Head of caudate nucleus (tissue), 42 donors: ENCODE data around the gene COX7C.
"Not testable (repeated sequence)": the region's sequence is repeated elsewhere in the genome, so short reads cannot be mapped to it uniquely, and the experiment has no call there.

Experiments
- DNase-seq, 42 donors: peaks; one replicate each; pipeline versions ENCODE4 v3.0.0 to v3.0.0-alpha.2; 2020 to 2021; ENCODE audit warnings: mixed read lengths in 7 of 42
- intact Hi-C: fragments of 100-400 bp; cut with DNase I; formaldehyde crosslinking; loops from one replicate; pipeline ENCODE4 v1.15.0; 2022

Gene COX7C, protein sequence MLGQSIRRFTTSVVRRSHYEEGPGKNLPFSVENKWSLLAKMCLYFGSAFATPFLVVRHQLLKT

GRCh38 chr5:86617756-86618576, at the start of gene COX7C:
COX7C (plus strand) TSS chr5:86617941; CDS start chr5:86618056, 115 bp downstream.
- peak; percentile 77 to 98 (median 94) for DNase-seq
- intact Hi-C loops, result no loop called here

- DNase-seq, intact Hi-C loops: not testable (repeated sequence)
Observed at GRCh38 chr5:86569522-86570426, 48.0 kb upstream of the COX7C start.

DNA sequence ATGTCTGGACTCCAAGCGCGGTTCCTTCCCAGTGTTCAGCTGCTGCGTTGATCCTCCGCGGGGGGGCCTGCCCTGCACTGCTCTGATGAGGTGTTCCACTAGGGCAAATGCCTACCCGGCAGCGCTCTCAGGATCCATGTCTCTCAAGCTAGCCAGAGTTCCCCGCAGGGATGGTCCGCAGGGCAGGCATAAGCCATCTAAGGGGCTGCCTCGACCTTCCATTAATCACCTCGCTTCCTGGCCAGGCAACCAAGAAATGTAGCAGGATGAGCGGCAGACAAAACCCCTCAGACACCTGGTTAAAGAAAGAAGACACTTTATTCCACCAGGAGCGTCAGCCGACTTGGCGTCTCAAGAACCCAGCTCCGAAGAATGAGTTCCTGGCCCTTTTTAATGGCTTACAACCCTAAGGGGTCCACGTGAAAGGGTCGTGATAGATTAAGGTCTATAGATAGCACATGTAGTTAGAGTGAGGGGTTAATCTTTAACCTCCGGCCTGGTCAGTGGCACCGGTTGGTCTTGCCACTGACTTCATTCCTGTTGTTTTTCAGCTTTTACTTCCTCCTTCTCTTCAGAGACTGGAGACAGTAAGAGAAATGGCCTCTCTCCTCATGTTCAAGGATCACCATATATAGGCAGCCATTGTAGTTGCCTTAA, 47.2 kb upstream of the COX7C start:
- intact Hi-C loops, result no loop called here
- no peak for DNase-seq

DNA sequence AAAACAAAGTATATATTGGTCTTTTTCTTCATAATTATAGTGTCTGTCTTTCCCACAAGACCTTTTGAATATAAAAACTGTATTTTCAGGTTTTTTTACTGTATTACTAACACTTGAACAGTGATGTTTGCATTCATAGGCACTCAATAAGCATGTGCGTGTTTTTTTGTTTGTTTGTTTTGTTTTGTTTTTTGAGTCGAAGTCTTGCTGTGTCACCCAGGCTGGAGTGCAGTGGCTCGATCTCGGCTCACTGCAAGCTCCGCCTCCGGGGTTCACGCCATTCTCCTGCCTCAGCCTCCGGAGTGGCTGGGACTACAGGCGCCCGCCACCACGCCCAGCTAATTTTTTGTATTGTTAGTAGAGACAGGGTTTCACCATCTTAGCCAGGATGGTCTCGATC, 46.6 kb upstream of the COX7C start:
- intact Hi-C loops, result not testable (repeated sequence)

DNA sequence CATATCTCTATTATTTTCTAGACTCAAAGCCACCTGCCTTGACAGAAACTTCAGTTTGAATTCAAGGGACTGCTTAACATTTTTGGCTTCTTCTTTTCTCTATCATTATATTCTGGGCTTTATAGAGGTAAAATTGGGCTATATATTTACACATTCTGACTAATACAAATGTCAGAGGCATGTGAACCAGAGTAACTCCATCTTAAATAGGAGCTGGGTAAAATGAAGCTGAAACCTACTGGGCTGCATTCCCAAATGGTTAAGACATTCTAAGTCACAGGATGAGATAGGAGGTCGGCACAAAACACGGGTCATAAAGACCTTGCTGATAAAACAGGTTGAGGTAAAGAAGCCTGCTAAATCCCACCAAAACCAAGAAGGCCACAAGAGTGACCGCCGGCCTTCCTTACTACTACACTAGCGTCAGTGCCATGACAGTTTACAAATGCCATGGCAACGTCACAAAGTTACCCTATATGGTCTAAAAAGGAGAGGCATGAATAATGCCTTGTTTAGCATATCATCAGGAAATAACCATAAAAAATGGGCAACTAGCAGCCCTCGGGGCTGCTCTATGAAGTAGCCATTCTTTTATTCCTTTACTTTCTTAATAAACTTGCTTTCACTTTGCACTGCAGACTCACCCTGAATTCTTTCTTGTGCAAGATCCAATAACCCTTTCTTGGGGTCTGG, 44.8 kb upstream of the COX7C start:
- intact Hi-C loops, result no loop called here
- DNase-seq, result no peak

More for the DNA sequence above, 46.6 kb upstream of the COX7C start:
- not testable (repeated sequence) for DNase-seq

DNA sequence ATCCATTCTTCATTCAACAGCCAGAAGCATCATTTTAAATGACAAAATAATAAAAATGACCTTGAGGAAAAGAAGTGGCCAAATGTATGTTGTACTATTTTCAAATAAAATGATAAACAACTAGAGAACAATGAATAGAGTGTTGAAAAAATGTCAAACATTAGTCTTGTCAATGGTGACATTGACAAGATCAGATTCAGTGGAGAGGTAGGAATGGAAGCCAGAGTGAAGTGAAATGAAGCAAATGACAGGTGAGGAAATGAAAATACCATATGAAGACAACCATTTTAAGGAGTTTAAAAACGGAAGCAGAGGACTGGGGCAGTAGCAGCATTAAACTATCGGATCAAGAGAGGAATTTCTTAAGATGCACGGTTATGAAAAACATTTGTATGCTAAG, 38.2 kb upstream of the COX7C start:
- intact Hi-C loops, result no loop called here
- no peak for DNase-seq

- DNase-seq, result no peak
- intact Hi-C loops, result no loop called here
Observed at GRCh38 chr5:86596476-86596875, 21.3 kb upstream of the COX7C start.

- DNase-seq, result peak in 8 of 42 donors; percentile 7 to 59 (median 20)
- intact Hi-C loops, result no loop called here
Observed at GRCh38 chr5:86605881-86606280, 11.9 kb upstream of the COX7C start.

GRCh38 chr5:86613455-86613854, 4.3 kb upstream of the COX7C start:
- no peak for DNase-seq
- intact Hi-C loops, result no loop called here

DNA sequence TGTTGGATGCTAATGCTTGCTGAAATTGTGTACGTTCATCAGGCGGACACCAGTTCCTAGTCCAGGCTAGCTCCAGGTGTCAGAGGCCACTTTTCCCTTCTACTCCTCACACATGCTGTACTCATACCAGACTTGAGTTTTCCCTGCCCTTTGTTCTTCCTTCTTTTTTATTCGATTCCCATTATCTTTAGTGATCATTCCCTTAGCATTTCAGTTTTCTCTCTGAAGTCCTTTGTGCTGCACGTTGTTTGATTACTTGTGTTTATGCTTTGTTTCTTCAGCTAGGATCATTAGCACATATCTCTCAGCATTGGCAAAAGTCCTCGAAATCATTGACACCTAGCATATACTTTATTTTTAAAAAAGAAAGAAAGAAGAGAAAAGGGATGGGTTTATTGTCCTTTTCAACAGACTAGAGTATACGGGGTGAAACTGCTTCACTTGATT, 409 bp upstream of the COX7C start:
- intact Hi-C loops, result no loop called here
- no peak for DNase-seq

- DNase-seq, result no peak
- intact Hi-C loops, result no loop called here
Observed at GRCh38 chr5:86623785-86624483, 6.2 kb downstream of the COX7C start.

DNA sequence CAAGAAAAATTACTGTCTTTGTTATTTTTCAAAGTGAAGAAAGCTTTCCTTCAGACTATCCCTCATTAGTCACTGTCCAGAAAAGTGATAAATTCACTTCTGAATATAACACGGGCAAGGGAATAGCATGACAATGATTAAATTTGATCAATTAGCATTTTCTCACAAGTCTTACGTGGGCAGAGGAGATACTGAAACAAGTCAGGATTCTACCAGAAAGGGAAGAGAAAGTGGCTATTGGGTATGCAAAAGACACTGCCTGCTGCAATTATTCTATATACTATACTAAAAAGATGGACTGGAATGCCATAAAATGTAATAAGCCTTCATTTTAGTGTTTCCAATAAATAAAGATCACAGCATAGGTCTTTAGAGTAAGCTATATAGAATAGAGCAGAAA, 7.4 kb downstream of the COX7C start:
- no peak for DNase-seq
- intact Hi-C loops, result no loop called here

GRCh38 chr5:86626149-86626548, 8.4 kb downstream of the COX7C start:
- no peak for DNase-seq
- intact Hi-C loops, result no loop called here

DNA sequence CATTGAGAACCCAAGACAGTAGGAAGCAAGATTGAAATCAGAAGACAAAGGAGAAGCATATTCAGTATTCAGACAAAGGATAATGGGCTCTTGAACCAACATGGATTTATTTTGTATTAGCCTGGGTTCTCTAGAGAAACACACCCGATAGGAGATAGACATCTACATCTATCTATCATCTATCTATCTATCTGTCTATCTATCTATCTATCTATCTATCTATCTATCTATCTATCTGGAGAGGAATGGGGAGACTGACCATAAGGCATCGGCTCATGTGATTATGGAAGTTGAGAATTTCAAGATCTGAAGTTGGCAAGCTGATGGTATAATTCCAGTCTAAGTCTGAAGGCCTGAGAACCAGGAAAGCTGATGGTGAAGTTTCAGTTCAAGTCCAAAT, 13.4 kb downstream of the COX7C start:
- intact Hi-C loops, result no loop called here
- no peak for DNase-seq

GRCh38 chr5:86640998-86641397, 23.3 kb downstream of the COX7C start:
- intact Hi-C loops, result no loop called here
- no peak for DNase-seq

- no peak for DNase-seq
- intact Hi-C loops, result no loop called here
Observed at GRCh38 chr5:86644843-86645242, 27.1 kb downstream of the COX7C start.

DNA sequence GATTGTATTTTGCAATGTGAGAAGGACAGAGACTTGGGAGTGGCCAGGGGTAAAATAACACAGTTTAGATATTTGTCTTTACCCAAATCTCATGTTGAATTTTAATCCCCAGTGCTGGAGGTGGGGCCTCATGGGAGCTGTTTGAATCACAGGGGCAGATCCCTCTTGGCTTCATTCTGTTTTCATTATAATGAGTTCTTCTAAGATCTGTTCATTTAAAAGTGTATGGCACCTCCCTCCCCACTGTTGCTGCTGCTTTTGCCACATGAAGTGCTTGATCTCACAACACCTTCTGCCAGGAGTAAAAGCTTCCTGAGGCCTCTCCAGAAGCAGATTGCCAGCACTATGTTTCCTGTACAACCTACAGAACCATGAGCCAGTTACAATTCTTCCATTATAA, 28.1 kb downstream of the COX7C start:
- DNase-seq, result no peak
- intact Hi-C loops, result no loop called here

GRCh38 chr5:86646671-86647070, 28.9 kb downstream of the COX7C start:
- intact Hi-C loops, result no loop called here
- DNase-seq, result no peak
